Caco-2 (cell line): ENCODE data around the gene ERCC8. TPM values are rescaled to one million over a fixed set of nuclear protein-coding genes. Genes with fewer than 3 reads are reported as not detected.
A peak's percentile ranks its signal among the peaks of the same experiment; 100 is the strongest.
"Not testable (repeated sequence)": the region's sequence is repeated elsewhere in the genome, so short reads cannot be mapped to it uniquely, and the experiment has no call there.

Source experiments
- BruUV-seq: library from RNA; stranded (reverse); fragments of 400-500 nt; replicated peaks from 2 replicates; lab custom pipeline; 2021; lab: Mats Ljungman, UMichigan
- CTCF ChIA-PET: fragments of 300-600 bp; sonication (Branson Sonifier 250); formaldehyde crosslinking; loops from one replicate; lab custom pipeline; 2022; ENCODE audit warnings: antibody characterized with exemption; lab: Charles Lee
- POLR2A ChIA-PET: fragments of 300-600 bp; sonication (Branson Sonifier 250); formaldehyde crosslinking; loops from one replicate; lab custom pipeline; 2022; ENCODE audit warnings: antibody characterized with exemption; lab: Charles Lee
- DNase-seq, 2 experiments: peaks; one replicate each; pipeline versions ENCODE4 v3.0.0 to v3.0.0-alpha.2; 2020 to 2022
- H3K27me3 ChIP-seq: replicated peaks from 2 replicates; pipeline ENCODE4 v1.6.0; 2011; ENCODE audit warnings: low read length; ENCODE audit not compliant: control insufficient read depth, insufficient read depth
- H3K36me3 ChIP-seq: 2 replicates; pipeline ENCODE4 v1.5.1; 2011; ENCODE audit warnings: low read length; ENCODE audit not compliant: control insufficient read depth, insufficient read depth
- H3K4me1 ChIP-seq: fragments of 250-450 bp; sonication (Bioruptor Pico); 2 replicates; pipeline ENCODE4 v1.5.1; 2020; ENCODE audit warnings: mild to moderate bottlenecking
- H3K4me3 ChIP-seq: 2 replicates; pipeline ENCODE4 v1.5.1; 2011; ENCODE audit warnings: low read depth, mild to moderate bottlenecking, control low read depth, low read length
- H3K9me3 ChIP-seq: fragments of 250-450 bp; sonication (Bioruptor Pico); 2 replicates; pipeline ENCODE4 v1.5.1; 2020; ENCODE audit warnings: mild to moderate bottlenecking, moderate library complexity
- H3K27ac Mint-ChIP-seq: one replicate; pipeline ENCODE4 v1.8.0; 2022; ENCODE audit warnings: mixed read lengths; ENCODE audit not compliant: unreplicated experiment
- H3K27me3 Mint-ChIP-seq: one replicate; pipeline ENCODE4 v1.8.0; 2022; ENCODE audit warnings: mixed read lengths; ENCODE audit not compliant: insufficient read depth, unreplicated experiment
- H3K36me3 Mint-ChIP-seq: one replicate; pipeline ENCODE4 v1.8.0; 2022; ENCODE audit warnings: mild to moderate bottlenecking, mixed read lengths; ENCODE audit not compliant: insufficient read depth, unreplicated experiment
- H3K4me1 Mint-ChIP-seq: one replicate; pipeline ENCODE4 v1.8.0; 2022; ENCODE audit warnings: low read depth, mixed read lengths; ENCODE audit not compliant: unreplicated experiment
- H3K4me3 Mint-ChIP-seq: one replicate; pipeline ENCODE4 v1.8.0; 2022; ENCODE audit warnings: mild to moderate bottlenecking, moderate library complexity, mixed read lengths; ENCODE audit not compliant: unreplicated experiment
- H3K9me3 Mint-ChIP-seq: one replicate; pipeline ENCODE4 v1.8.0; 2022; ENCODE audit warnings: mixed read lengths; ENCODE audit not compliant: unreplicated experiment
- CTCF ChIP-seq, 2 experiments: fragments of 200-600 bp in 1 of 2; IDR thresholded peaks; 1 replicate in 1 of 2; 2 replicates in 1 of 2; pipeline versions ENCODE4 v1.5.1 to v1.8.0; 2011 to 2022; ENCODE audit warnings: antibody characterized with exemption in 1 of 2, control low read depth in 1 of 2, inconsistent platforms in 1 of 2, low read depth in 1 of 2, low read length in 1 of 2, mild to moderate bottlenecking in 1 of 2, moderate library complexity in 1 of 2; ENCODE audit not compliant: insufficient read depth in 1 of 2, severe bottlenecking in 1 of 2, unreplicated experiment in 1 of 2
- intact Hi-C: fragments of 100-400 bp; cut with micrococcal nuclease; formaldehyde crosslinking; loops from one replicate; pipeline ENCODE4 v1.10.0; 2022; ENCODE audit not compliant: unreplicated experiment
- total RNA-seq: library from RNA; stranded (reverse); gene quantifications from 2 replicates; pipeline ENCODE4 v1.2.3, GENCODE V29; 2022

Gene ERCC8
- total RNA-seq, 1 experiment from 2014 or later: 19.8 TPM

- Mint-ChIP-seq H3K4me1 (no peaks in the 10 kb centered on the region), H3K27ac (no peak overlapping the region), H3K9me3 (peaks cover 18% of the 10 kb centered on the region), H3K36me3 (no peaks in the 10 kb centered on the region), H3K4me3 (no peak overlapping the region), H3K27me3 (no peaks in the 10 kb centered on the region)
- Histone ChIP-seq H3K4me1 (no peaks in the 10 kb centered on the region), H3K9me3 (peaks cover 10% of the 10 kb centered on the region), H3K4me3 (no peak overlapping the region), H3K36me3 (no peaks in the 10 kb centered on the region), H3K27me3 (no peaks in the 10 kb centered on the region)
- DNase-seq: no peak
- intact Hi-C loops: no loop called here
- ChIA-PET POLR2A (no interaction called here), CTCF (no interaction called here)
- BruUV-seq: no TSS peak
- TF ChIP-seq CTCF (IDR thresholded peaks at IDR 0.05; ENCODE audit: insufficient read depth in 1 of 2, low read depth in 1 of 2, low read length in 1 of 2, severe bottlenecking in 1 of 2, unreplicated experiment in 1 of 2): no peak
Observed at GRCh38 chr5:60870857-60871256, 74.0 kb downstream of the ERCC8 start.

DNA sequence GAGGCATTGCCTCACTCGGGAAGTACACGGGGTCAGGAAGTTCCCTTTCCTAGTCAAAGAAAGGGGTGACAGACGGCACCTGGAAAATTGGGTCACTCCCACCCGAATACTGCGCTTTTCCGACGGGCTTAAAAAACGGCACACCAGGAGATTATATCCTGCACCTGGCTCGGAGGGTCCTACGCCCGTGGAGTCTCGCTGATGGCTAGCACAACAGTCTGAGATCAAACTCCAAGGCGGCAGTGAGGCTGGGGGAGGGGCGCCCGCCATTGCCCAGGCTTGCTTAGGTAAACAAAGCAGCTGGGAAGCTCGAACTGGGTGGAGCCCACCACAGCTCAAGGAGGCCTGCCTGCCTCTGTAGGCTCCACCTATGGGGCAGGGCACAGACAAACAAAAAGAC, 84.3 kb downstream of the ERCC8 start:
- H3K4me1 Mint-ChIP-seq, CTCF ChIA-PET, H3K9me3 Mint-ChIP-seq, H3K27ac Mint-ChIP-seq, H3K27me3 Mint-ChIP-seq, H3K36me3 Mint-ChIP-seq, DNase-seq, BruUV-seq, H3K4me1 ChIP-seq, H3K36me3 ChIP-seq, intact Hi-C loops, H3K4me3 Mint-ChIP-seq, POLR2A ChIA-PET, H3K4me3 ChIP-seq, H3K9me3 ChIP-seq, H3K27me3 ChIP-seq: not testable (repeated sequence)

DNA sequence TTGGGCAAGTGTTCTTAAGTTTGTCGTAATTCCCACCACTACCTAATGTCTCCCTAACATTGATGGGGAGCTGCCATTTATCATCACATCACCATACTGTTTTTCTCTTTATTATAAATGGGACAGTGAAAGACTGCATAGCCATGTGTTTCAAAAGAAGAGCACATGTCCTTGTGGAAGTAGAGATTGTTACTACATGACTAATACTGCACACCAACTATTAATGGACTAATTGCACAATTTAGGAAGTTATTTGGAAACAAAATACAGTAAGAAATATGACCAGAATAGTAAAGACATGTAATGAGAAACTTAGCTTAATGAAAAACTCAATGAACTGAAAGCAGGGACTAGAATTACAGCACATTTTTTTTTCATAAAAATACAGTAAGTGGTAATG, 88.8 kb downstream of the ERCC8 start:
- BruUV-seq: no TSS peak
- Histone ChIP-seq H3K36me3 (no peaks in the 10 kb centered on the region), H3K4me1 (peaks cover 40% of the 10 kb centered on the region), H3K9me3 (no peaks in the 10 kb centered on the region), H3K27me3 (no peaks in the 10 kb centered on the region), H3K4me3 (no peak overlapping the region)
- ChIA-PET POLR2A (no interaction called here), CTCF (no interaction called here)
- no peak overlapping the region for H3K27ac Mint-ChIP-seq
- no peak for TF ChIP-seq CTCF (IDR thresholded peaks at IDR 0.05; ENCODE audit: insufficient read depth in 1 of 2, low read depth in 1 of 2, low read length in 1 of 2, severe bottlenecking in 1 of 2, unreplicated experiment in 1 of 2)
- H3K4me1 Mint-ChIP-seq: no peaks in the 10 kb centered on the region
- DNase-seq: no peak
- no peaks in the 10 kb centered on the region for H3K36me3 Mint-ChIP-seq
- H3K9me3 Mint-ChIP-seq: peaks cover 1% of the 10 kb centered on the region
- intact Hi-C loops: no loop called here
- H3K27me3 Mint-ChIP-seq: no peaks in the 10 kb centered on the region
- no peak overlapping the region for H3K4me3 Mint-ChIP-seq

DNA sequence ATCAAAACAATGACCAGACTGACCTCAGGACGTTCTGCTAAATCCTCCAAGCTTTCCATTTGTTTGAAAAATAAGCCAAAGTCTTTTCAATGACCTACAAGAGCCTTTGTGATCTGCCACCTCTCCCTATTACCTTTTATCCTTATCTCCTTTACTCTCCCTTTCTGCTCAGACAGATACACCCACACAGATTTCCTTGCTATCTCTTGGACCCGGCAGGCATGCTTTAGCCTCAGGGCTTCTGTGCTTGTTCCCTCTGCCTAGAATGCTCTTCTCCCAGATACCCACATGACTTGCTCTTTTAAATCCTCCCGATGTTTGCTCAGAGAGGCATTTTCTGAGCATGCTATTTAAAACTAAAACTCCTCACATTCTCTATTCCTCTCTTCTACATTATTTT, 91.9 kb downstream of the ERCC8 start:
- H3K4me3 ChIP-seq: no peak overlapping the region
- TF ChIP-seq CTCF (IDR thresholded peaks at IDR 0.05; ENCODE audit: insufficient read depth in 1 of 2, low read depth in 1 of 2, low read length in 1 of 2, severe bottlenecking in 1 of 2, unreplicated experiment in 1 of 2): no peak
- H3K36me3 Mint-ChIP-seq: no peaks in the 10 kb centered on the region
- no peaks in the 10 kb centered on the region for H3K27me3 ChIP-seq
- POLR2A ChIA-PET: interaction anchor here (1.1 kb wide), 1 partner anchor 92 kb away, joined by 5 read pairs; the partner anchor contains the start of genes ERCC8 and NDUFAF2
- H3K9me3 Mint-ChIP-seq: no peaks in the 10 kb centered on the region
- BruUV-seq: no TSS peak
- no peaks in the 10 kb centered on the region for H3K36me3 ChIP-seq
- no peak overlapping the region for H3K4me3 Mint-ChIP-seq
- DNase-seq: peak; percentile 69 to 83
- H3K27me3 Mint-ChIP-seq: no peaks in the 10 kb centered on the region
- no peaks in the 10 kb centered on the region for H3K9me3 ChIP-seq
- no peak overlapping the region for H3K27ac Mint-ChIP-seq
- CTCF ChIA-PET: no interaction called here
- intact Hi-C loops: no loop called here
- H3K4me1 ChIP-seq: peaks cover 40% of the 10 kb centered on the region
- no peaks in the 10 kb centered on the region for H3K4me1 Mint-ChIP-seq
